Measurements from ENCODE around the gene NTSR2.

The NTSR2 gene

GRCh38 chr2:11621410-11621809, 48.6 kb downstream of the NTSR2 start:
- no peak overlapping the region for H3K27ac ChIP-seq
- TF ChIP-seq ZFX (IDR thresholded peaks at IDR 0.05) = no peak
- TF ChIP-seq CTCF (conservative IDR thresholded peaks at IDR 0.05) = no peak

- TF ChIP-seq ZFX (IDR thresholded peaks at IDR 0.05) (no peak), CTCF (conservative IDR thresholded peaks at IDR 0.05) (no peak)
Measured at GRCh38 chr2:11618708-11619062, 51.3 kb downstream of the NTSR2 start.

GRCh38 chr2:11617984-11618707, 51.8 kb downstream of the NTSR2 start:
- no peak overlapping the region for H3K27ac ChIP-seq
- no peak for TF ChIP-seq ZFX (IDR thresholded peaks at IDR 0.05)
- TF ChIP-seq CTCF (conservative IDR thresholded peaks at IDR 0.05) = no peak

More at GRCh38 chr2:11618708-11619062, 51.3 kb downstream of the NTSR2 start:
- no peak overlapping the region for H3K27ac ChIP-seq

- no peak overlapping the region for H3K27ac ChIP-seq
- TF ChIP-seq ZFX (IDR thresholded peaks at IDR 0.05) (no peak), CTCF (conservative IDR thresholded peaks at IDR 0.05) (no peak)
Measured at GRCh38 chr2:11617527-11617926, 52.5 kb downstream of the NTSR2 start.

GRCh38 chr2:11616851-11617415, 53.1 kb downstream of the NTSR2 start:
- H3K27ac ChIP-seq = no peak overlapping the region
- TF ChIP-seq CTCF (conservative IDR thresholded peaks at IDR 0.05) (no peak), ZFX (IDR thresholded peaks at IDR 0.05) (no peak)

GRCh38 chr2:11616097-11616687, 53.8 kb downstream of the NTSR2 start:
- no peak overlapping the region for H3K27ac ChIP-seq
- no peak for TF ChIP-seq ZFX (IDR thresholded peaks at IDR 0.05)
- no peak for TF ChIP-seq CTCF (conservative IDR thresholded peaks at IDR 0.05)

GRCh38 chr2:11615209-11615608, 54.8 kb downstream of the NTSR2 start:
- TF ChIP-seq ZFX (IDR thresholded peaks at IDR 0.05) = no peak
- TF ChIP-seq CTCF (conservative IDR thresholded peaks at IDR 0.05) = no peak
- H3K27ac ChIP-seq = no peak overlapping the region

Data from C4-2B (cell line).